Measurements from ENCODE around the gene CEBPG.

Gene CEBPG

DNA sequence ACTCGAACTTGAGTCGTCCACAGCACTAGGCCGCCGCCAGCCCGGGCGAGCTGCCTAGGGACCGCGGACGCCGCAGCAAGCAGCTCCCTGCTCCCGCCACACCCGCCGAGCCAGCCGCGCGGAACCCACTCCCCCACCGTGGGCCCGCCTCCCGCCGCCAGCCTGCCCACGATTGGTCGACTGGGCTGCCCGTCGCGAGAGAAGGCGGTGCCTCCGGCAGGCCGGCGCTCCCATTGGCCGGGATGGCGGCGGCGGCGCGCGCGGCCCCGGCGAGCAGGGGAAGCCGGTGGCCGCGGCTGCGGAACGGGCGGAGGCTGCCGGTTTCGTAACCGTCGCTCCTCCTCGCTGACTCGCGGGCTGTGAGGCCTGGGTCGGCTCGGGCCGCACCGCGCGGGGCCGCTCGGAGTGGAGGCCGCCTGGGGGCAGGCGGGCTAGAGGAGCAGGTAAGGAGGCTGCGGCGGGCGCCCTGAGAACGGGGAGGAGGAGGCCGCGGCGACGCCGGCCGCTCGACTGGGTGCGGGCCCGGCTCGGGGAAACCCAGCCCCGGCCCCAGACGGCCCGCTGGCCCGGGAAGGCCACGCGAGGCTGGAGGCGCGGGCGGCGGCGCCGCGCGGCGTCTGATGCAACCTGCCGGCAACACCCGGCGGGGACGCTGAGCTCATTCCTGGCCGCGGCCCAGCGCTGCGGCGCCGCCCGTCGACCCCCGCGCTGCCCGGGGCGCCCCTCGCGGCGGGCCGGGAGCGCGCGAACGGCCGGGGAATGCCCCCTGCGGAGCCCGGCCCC is at the start of gene CEBPG:
Gene CEBPG (plus strand): TSS at position 257 of the 783 bp plus-strand sequence. CDS start 5,531 bp downstream, outside the sequence.
- peak; percentile 97 for DNase-seq

DNA sequence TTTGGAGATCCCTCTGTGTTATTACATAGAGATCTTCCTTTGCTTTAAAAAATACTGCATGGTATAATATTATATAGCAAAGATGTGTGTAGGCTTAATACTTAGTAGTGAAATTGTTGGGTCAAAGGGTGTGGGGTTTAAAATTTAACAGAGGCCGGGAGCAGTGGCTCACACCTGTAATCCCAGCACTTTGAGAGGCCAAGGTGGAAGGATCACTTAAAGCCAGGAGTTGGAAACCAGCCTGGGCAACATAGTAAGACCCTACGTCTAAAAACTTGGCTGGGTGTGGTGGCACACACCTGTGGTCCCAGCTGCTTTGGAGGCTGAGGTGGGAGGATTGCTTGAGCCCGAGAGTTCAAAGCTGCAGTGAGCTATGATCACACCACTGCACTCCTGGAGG is 48.9 kb upstream of the CEBPG start:
- no peak for DNase-seq

DNA sequence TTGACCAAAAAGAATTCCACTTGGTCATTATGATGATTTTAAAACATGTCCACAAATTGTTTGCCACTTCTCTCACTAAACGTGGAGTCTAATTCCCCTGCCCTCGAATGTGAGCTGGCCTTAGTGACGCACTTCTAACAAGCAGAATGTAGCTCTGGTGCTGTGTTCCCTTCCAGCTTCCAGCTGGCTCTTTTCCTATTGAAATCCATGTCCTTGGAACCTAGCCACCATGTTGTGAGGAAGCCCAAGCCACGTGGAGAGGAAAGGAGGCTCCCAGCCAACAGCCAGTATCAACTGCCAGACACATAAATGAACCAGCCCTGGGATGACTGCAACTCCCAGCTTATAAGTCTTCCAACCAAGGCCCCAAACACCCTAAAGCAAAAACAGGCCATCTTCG is 47.6 kb upstream of the CEBPG start:
- DNase-seq, result peak; percentile 78

DNA sequence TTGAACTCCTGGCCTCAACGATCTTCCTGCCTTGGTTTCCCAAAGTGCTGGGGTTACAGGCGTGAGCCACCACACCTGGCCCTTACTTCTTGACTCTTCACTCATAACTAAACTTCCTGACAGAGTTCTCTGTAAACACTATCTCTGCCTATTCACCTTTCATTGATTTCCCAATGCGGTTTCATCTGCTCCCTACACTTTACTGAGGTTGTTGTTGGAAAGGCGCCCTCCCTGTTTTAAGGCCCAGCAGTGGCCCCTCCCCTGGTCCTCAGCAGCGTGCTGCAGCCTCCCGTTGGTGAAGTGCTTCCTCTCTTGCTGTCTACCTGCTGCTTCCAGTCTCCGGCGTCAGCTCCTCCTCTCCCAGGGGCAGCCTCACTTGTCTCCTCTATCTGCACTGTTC is 44.4 kb upstream of the CEBPG start:
- no peak for DNase-seq

DNA sequence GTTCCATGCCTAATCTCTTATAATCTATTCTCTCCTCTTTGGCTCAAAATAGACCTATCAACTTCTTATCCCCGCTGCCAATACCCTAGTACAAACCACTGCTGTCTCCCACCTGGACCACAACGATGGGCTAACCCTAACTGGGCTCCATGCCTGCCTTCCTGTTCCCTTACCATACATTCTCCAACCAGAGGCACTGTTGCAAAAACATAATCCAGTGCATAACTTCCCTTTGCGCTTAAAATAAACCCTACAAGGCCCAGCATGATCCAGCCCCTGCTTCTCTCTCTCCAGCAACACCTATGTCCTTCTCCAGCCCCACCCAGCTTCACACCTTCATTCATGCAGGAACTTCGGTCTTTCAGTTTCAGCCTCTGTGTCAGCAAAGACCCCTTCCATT is 43.8 kb upstream of the CEBPG start:
- no peak for DNase-seq

DNA sequence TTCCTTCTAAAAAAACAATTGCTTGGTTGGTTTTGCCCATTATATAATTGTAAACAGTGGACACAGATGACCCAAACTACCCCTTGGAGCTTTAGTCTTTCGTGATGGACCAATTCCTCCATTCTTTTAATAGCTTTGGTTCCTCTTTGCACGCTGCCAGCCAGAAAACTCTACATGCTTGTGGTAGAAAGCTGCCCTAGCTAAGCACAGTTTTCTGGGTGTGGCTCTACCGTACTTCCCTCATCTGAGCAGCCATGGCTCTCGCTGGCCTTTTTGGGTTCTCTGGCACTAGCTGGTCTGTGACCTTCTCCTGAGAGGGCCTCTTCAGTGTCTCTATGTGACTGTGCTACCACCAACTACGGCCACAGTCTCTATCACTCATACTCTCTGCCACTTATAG is 41.3 kb upstream of the CEBPG start:
- peak; percentile 24 for DNase-seq

DNA sequence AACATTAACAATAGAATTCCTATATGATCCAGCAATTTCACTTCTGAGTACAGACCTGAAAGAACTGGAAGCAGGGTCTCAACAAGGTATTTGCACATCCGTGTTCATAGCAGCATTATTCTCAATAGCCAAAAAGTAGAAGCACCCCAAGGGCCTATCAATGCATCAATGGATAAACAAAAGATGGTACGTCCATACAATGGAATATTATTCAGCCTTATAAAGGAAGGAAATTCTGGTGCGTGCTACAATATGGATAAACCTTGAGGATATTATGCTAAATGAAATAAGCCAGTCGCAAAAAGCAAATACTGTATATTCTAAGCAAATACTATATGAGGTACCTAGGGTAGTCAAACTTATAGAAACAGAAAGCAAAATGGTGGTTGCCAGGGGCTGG is 40.4 kb upstream of the CEBPG start:
- DNase-seq, result no peak

DNA sequence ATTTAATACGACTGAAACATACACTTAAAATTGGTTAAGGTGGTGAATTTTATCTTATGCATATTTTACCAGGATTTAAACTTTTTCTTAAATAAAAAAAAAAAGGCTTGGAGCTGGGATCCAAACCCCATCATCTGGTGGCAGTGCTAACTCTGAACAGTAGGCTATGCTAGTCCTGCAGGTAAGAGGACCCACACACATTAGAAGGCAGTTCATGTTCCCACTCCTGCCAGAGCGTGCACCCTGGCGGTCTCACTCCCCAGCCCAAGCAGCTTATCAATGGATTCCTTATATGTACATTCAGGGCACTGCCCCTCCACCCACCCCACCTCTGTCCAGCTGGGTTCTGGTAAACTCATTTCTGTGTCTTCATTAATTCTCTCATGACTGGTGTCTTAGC is 39.9 kb upstream of the CEBPG start:
- no peak for DNase-seq

DNA sequence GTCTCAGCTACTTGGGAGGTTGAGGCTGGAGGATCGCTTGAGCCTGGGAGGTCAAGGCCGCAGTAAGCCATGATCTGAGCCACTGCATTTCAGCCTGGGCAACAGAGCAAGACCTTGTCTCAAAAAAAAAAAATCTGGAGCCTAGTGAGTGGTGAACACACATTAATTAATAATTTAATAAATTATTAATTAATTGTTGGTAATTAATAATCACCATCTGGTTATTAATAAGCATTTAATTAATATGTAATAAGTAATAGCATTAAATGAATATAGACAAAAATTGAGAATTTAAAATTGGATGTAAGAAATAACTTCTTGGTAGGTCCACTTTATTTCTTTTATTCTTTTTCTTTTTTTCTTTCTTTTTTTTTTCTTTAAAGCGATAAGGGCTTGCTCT is 39.2 kb upstream of the CEBPG start:
- no peak for DNase-seq

DNA sequence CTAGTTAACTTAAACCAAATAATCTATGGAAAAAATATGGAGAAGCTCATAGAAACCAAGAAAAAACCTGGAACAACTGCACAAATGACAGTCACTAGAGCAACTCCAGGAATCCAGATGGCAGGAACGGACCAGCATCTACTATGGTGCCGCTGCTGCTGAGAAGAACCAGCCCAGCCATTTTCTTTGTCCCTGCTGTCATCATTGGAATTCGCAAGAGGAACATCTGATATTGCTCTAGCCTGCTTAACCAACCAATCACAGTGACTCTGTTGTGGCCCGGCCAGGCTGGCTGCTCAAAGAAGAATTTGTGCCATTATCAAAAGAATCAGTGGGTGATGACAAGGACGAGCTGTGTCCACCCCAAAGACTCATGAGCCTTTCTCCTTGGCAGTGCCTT is 38.1 kb upstream of the CEBPG start:
- DNase-seq, result no peak

DNA sequence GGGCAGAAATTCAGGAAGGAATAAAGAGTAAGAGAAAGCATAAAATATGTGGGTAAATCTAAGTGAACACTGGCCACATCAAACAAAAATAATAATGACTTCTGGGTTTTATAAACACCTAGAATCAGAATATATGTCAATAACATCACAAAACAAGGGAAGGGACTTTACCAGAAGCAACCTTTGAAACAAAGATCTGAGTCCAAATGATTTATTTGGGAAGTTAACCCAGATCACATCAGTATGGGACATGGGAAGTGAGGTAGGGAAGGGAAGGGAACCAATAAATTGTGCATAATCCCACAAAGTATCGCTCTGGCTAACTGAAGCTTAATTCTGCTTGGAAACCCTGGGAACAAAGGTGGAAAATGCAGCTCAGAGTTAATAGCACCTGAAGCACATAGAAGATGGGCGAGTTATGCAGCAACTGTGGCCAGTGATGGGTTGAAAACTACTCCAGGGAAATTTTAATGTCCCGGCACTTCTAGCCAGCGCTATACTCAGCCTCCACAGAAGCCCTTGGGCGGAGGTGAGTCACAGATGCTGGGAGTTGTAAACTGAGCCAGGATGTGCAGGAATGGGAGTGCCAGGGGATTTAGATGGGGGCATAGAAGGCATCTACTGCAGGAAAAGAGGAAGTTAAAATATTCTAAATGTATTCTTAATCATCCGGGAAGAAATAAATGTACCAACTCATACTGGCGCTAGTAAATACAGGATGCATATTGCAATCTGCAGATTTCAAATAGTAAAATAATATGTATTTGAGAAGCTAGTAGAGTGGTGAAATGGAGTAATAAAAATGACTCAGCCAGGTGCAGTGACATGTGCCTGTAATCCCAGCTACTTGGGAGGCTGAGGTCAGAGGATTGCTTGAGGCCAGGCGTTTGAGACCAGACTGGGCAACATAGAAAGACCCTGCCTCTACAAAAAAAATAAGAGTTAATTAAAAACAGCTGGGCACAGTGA is 34.2 kb upstream of the CEBPG start:
- no peak for DNase-seq

DNA sequence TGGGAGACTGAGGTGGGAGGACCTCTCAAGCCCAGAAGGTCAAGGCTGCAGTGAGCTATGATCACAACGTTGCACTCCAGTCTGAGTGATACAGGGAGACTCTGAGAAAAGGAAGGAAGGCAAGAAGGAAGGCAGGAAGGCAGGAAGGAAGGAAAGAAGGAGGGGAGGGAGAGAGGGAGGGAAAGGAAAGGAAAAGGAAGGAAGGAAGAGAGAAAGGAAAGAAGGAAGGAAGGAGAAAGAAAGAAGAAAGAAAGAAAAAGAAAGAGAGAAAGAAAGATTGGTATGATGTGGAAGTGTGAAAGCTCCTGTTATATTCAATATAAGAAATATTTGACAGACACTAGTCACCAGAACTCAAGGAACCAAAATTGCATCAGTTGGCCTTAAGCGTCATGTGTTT is 32.5 kb upstream of the CEBPG start:
- DNase-seq, result no peak

DNA sequence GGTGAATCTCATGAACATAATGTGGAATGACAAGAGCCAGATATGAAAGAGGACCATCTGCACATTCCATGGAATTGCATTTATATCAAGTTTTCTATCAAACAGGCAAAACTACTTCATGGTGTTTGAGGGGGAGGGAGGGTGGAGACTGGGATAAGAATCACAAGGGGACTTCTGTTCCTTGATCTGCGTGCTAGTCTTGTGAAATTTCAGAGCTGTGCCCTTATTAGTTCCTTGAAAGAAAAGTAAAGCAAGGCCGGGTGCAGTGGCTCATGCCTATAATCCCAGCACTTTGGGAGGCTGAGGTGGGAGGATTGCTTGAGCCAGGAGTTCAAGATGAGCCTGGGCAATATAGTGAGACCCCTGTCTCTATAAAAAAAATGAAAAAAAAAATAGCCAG is 30.2 kb upstream of the CEBPG start:
- DNase-seq, result no peak

DNA sequence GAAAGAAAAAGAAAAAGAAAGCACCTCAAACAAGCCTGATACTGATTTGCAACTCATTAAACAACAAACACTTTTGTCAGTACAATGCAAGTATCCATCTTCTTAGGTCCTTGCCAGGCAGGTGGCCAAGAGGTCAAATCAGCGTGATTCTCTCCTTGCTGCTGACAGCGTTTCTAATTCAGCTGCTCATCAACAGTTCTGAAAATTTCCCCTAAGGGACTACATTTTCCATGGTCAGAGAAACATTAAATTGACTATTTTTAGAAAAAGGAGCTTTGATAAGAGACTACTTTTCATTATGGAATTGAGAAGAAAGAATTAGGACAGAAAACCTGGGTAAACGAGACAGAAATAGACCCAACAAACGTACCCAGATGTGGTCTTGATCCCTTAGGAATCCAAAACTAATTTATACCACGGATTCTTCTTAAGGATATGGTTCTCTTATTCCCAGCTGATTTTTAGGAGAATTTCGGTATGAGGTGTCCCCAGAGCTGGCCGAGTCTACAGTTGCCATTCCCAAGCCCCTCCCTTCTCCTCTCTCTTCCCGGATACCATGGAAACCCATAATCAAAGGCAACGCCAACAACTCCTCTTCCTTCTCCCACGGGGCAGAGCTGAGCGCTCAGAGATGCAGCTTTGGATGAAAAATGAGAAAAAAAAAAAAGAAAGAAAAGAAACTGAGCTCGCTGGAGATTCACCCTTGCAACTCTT is 29.5 kb upstream of the CEBPG start:
- peak; percentile 65 for DNase-seq

DNA sequence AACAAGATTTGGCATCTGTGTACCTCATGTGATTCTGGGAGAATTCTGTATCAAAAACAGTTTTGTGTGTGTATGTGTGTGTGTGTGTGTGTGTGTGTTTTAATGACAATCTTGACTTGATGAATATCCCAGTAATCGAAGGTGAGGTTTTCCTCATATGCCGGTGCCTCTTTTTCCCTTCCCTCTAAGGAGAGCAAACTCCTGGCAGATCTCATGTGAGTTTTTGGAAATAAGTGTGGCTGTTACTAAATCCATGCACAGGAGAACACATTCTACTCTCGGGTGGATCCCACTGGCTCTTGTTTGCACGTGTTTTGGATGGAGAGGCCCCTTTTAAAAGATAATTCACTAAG is 29.0 kb upstream of the CEBPG start:
- peak; percentile 43 for DNase-seq

DNA sequence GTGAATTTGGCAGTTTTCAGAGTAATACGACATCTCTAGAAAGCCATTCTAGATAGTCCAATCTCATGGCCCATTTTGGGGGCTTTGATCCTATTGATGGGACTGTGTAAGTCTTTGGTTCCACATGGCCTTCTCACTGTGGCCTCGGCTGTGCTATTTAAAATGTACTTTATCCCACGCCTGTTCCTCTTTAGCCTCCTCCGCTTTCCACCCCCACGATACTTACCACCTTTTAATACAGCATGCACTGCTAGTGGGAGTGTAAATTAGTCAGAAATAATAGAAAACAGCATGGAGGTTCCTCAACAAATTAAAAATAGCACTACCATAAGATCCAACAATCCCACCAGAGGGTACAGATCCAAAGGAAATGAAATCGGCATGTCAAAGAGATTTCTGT is 28.3 kb upstream of the CEBPG start:
- DNase-seq, result no peak

DNA sequence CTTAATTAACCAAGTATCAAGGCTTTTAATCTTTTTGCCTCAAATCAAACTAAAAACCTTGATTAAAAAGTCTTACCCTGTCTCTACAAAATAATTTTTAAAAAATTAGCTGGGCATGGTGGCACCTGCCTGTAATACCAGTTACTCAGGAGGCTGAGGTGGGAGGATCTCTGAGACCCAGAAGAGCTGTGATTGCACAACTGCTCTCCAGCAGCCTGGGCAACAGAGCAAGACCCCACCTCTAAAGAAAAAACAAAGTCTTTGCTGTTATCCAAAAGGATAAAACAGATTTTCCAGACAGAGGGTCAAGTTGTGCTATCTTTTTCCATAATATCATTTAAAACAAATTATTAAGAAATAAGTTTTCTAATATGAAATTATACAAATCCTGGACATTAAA is 26.8 kb upstream of the CEBPG start:
- DNase-seq, result no peak

DNA sequence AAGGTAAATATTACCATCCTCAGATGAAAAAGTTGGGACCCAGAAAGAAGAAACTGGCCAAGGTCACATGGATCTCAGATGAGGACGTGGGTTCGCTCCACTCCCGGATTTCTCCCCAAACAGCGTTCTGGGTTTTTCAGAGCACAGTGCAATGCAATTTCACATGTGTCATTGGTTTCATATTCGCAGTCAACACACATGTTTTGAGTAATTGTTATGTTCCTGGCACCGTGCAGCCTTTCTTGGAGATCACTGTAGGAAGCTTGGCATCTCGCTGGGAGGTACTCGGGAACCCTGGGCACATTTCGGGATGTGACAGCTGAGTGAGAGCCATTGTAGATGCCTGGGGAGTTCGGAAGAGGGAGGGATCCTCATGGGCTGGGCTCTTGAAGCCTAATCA is 26.2 kb upstream of the CEBPG start:
- DNase-seq, result no peak

DNA sequence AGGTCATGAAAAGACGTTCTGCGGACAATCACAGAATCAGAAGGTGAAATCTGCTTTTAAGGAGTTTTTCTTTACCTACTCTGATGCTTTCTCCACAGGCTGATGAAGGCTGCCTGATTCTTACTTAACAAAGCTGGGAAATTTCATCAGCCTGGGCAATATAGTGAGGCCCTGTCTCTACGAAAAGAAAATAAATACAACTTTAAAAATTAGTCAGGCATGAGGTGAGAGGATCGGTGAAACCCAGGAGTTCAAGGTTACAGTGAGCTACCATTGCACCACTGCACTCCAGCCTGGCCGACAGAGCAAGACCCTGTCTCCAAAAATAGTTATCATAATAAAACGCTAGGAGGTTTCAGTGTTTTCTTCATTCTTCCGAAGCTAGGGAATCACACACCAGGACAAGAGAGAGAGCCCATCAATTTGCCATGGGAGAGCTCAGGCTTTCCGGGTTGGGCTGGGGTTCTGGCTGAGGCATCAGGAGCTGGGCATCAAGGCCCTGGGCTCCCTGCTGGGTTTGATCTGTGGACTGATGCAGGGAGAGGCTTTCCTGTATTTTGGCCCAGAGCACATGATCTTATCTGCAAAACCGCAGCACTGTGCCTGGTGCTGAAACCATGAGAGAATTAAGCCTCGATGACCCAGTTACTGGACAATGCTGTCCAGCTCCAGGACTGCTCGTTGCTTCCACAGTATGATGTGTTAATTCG is 25.1 kb upstream of the CEBPG start:
- DNase-seq, result no peak

DNA sequence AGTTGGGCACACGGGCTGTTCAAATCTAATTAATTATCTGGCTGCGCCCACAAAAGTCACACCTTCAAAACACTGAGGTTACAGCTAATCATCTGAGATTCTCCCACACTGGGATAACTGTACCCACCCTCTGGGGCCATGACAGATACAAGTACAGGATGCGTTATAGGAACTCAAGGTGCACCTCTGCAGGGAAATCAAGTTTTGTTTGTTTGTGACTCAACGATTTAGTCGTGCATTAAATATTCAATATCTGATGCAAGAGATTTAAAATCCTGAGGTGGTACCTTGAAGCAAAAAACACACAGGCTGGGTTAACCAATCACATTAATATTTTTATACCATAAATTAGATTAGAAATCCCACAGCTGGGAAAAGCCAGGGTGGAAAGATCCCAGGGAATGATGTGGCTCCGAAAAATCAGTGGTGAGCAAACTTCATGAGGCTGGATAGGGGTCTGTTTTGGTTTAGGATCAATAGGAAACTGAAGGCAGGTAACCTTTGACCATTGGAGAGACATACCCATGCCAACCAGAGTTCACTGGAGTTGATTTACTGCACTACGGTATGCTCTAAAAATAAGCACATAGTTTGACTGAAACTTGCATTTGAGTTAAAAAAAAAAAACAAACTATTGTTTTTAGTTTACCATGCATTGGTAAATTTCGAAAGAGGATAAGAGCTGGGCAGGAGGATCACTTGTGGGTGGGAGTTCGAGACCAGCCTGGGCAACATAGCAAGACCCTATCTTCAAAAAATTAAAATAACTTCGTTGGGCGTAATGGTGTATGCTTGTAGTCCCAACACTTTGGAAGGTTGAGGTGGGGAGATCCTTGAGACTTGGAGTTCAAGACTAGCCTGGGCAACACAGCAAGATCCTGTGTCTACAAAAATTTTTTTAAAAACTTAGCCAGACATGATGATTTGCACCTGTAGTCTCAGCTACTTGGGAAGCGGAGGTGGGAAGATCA is 23.9 kb upstream of the CEBPG start:
- no peak for DNase-seq

DNA sequence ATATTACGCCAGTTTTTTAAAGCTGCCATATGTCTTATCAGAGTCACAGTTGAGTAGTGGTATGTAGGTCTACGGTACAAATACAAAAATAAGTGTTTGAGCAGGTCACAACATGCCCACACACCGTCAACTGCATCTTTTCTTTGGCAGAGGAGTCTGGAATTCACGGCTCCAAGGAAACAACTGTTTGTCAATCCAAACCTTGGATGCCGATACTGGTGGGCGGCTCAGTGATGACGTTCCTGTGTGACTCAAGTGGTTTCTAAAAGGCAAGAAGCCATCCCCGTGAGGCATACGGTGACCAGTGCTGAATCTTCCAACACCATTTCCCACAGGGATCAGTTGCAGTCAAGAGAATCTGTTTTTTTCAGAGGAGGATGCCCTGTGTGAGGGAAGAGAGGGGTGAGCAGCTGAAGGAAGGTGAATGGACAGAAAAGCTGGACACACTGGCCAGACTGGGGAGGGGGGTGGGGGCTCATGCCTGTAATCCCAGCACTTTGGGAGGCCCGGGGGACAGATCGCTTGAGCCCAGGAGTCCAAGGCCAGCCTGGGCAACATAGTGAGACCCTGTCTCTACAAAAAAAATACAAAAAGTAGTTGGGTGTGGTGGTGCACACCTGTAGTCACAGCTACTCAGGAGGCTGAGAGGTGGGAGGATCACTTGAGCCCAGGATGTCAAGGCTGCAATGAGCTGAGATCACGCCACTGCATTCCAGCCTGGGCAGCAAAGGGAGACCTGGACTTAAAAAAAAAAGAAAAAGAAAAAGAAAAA is 22.8 kb upstream of the CEBPG start:
- DNase-seq, result no peak

Data from femur (tissue), 1 donor.